HFF-Myc (cell line): ENCODE data around the gene MRGPRF.

Experiments
- DNase-seq: peaks from one replicate; pipeline ENCODE4 v3.0.0-alpha.2; 2011; ENCODE audit warnings: low read depth; ENCODE audit errors: extremely low read depth
- H3K4me3 ChIP-seq: replicated peaks from 2 replicates; pipeline ENCODE4 v1.5.1; 2011; ENCODE audit warnings: low read depth, mild to moderate bottlenecking, control low read depth, low read length
- CTCF ChIP-seq: IDR thresholded peaks from 2 replicates; pipeline ENCODE4 v1.5.1; 2012; ENCODE audit warnings: mild to moderate bottlenecking, low read depth, low read length, control low read depth; ENCODE audit errors: missing control alignments

Gene MRGPRF

GRCh38 chr11:69033431-69033830 is 20.4 kb upstream of the MRGPRF start:
- no peak for DNase-seq
- H3K4me3 ChIP-seq, result no peak overlapping the region
- TF ChIP-seq CTCF, result no peak

- no peak for TF ChIP-seq CTCF
- DNase-seq, result no peak
- no peak overlapping the region for H3K4me3 ChIP-seq
Observed at GRCh38 chr11:69032833-69033232, 19.8 kb upstream of the MRGPRF start.

GRCh38 chr11:69030301-69030700 is 17.3 kb upstream of the MRGPRF start:
- H3K4me3 ChIP-seq, result no peak overlapping the region
- TF ChIP-seq CTCF, result no peak

GRCh38 chr11:69027704-69028372 is 14.8 kb upstream of the MRGPRF start:
- DNase-seq, result no peak
- H3K4me3 ChIP-seq, result no peak overlapping the region
- TF ChIP-seq CTCF, result no peak

More at GRCh38 chr11:69030301-69030700, 17.3 kb upstream of the MRGPRF start:
- DNase-seq, result no peak

GRCh38 chr11:69024509-69024908 is 11.5 kb upstream of the MRGPRF start:
- H3K4me3 ChIP-seq, result no peak overlapping the region
- no peak for TF ChIP-seq CTCF
- DNase-seq, result no peak

GRCh38 chr11:69022260-69022659 is 9.2 kb upstream of the MRGPRF start:
- DNase-seq, result no peak
- TF ChIP-seq CTCF, result no peak
- no peak overlapping the region for H3K4me3 ChIP-seq

GRCh38 chr11:69018924-69019323 is 5.9 kb upstream of the MRGPRF start:
- no peak for TF ChIP-seq CTCF
- H3K4me3 ChIP-seq, result no peak overlapping the region
- DNase-seq, result no peak
